HepG2 (cell line): ENCODE measurements around the gene PCNX4. TPM values are rescaled to one million over a fixed set of nuclear protein-coding genes. Genes with fewer than 3 reads are reported as not detected.

Experiments
- IKZF4 ChIP-seq: sonication (generic); formaldehyde crosslinking; IDR thresholded peaks from 2 replicates; pipeline ENCODE4 v1.5.1; 2020; ENCODE audit warnings: borderline replicate concordance, mild to moderate bottlenecking, low read depth, missing genetic modification reagents; ENCODE audit errors: not compliant biosample characterization
- MYC ChIP-seq: sonication (generic); formaldehyde crosslinking; IDR thresholded peaks from 2 replicates; pipeline ENCODE4 v1.9.0; 2021; ENCODE audit warnings: missing genetic modification reagents, borderline replicate concordance
- NFKBIZ ChIP-seq: IDR thresholded peaks from 2 replicates; pipeline ENCODE4 v1.6.1; 2018; ENCODE audit warnings: missing genetic modification reagents, missing compliant biosample characterization
- NR1H2 ChIP-seq: sonication (generic); formaldehyde crosslinking; IDR thresholded peaks from 2 replicates; pipeline ENCODE4 v1.8.1; 2022; ENCODE audit warnings: low read depth, missing genetic modification reagents, borderline replicate concordance
- NR2F2 ChIP-seq: IDR thresholded peaks from 2 replicates; pipeline ENCODE4 v1.6.1; 2012; ENCODE audit warnings: low read depth, inconsistent platforms, borderline replicate concordance
- PAWR ChIP-seq: sonication (generic); formaldehyde crosslinking; IDR thresholded peaks from 2 replicates; pipeline ENCODE4 v1.4.0; 2020; ENCODE audit warnings: missing genetic modification reagents, mild to moderate bottlenecking, borderline replicate concordance
- PHF20 ChIP-seq: sonication (generic); formaldehyde crosslinking; IDR thresholded peaks from 2 replicates; pipeline ENCODE4 v1.5.0; 2020; ENCODE audit warnings: mild to moderate bottlenecking, missing genetic modification reagents
- PPARG ChIP-seq: conservative IDR thresholded peaks from 2 replicates; pipeline ENCODE4 v1.6.1; 2016; ENCODE audit warnings: missing biosample characterization, missing genetic modification reagents
- SNAPC2 ChIP-seq: sonication (generic); formaldehyde crosslinking; IDR thresholded peaks from 2 replicates; pipeline ENCODE4 v1.8.1; 2022; ENCODE audit warnings: mild to moderate bottlenecking, missing genetic modification reagents
- ZHX1 ChIP-seq: sonication (generic); formaldehyde crosslinking; IDR thresholded peaks from 2 replicates; pipeline ENCODE4 v1.8.1; 2022; ENCODE audit warnings: low read depth, mild to moderate bottlenecking, missing genetic modification reagents
- ZNF138 ChIP-seq: sonication (generic); formaldehyde crosslinking; IDR thresholded peaks from 2 replicates; pipeline ENCODE4 v1.5.0; 2020; ENCODE audit warnings: mild to moderate bottlenecking, low read depth, missing genetic modification reagents
- ZNF205 ChIP-seq: IDR thresholded peaks from 2 replicates; pipeline ENCODE4 v1.6.1; 2018; ENCODE audit warnings: missing biosample characterization, missing genetic modification reagents
- ZNF513 ChIP-seq: sonication (generic); formaldehyde crosslinking; conservative IDR thresholded peaks from 2 replicates; pipeline ENCODE4 v1.5.0; 2020; ENCODE audit warnings: missing genetic modification reagents
- ZNF570 ChIP-seq: sonication (generic); formaldehyde crosslinking; IDR thresholded peaks from 2 replicates; pipeline ENCODE4 v1.4.0; 2020; ENCODE audit warnings: mild to moderate bottlenecking, missing genetic modification reagents, borderline replicate concordance
- ZSCAN29 ChIP-seq: sonication (generic); formaldehyde crosslinking; conservative IDR thresholded peaks from 2 replicates; pipeline ENCODE4 v1.4.0; 2020; ENCODE audit warnings: mild to moderate bottlenecking, missing genetic modification reagents
- ZSCAN31 ChIP-seq: sonication (generic); formaldehyde crosslinking; IDR thresholded peaks from 2 replicates; pipeline ENCODE4 v1.5.0; 2020; ENCODE audit warnings: low read depth, mild to moderate bottlenecking, missing genetic modification reagents
- ZZZ3 ChIP-seq: sonication (generic); formaldehyde crosslinking; IDR thresholded peaks from 2 replicates; pipeline ENCODE4 v1.4.0; 2020; ENCODE audit warnings: missing genetic modification reagents, mild to moderate bottlenecking, borderline replicate concordance
- polyA plus RNA-seq, 8 experiments: library from polyadenylated mRNA; depleted of rRNA in 3 of 8; stranded (reverse) in 7 of 8; unstranded in 1 of 8; fragments of >200 nt; fragmentation: Illumina TruSeq in 4 of 8; extraction: Trizol in 4 of 8; gene quantifications; 2 replicates each; pipeline versions ENCODE4 v1.2.1 to v1.2.3, GENCODE V29; 2011 to 2016; ENCODE audit warnings: low read depth in 4 of 8, missing spikeins in 1 of 8, mixed read lengths in 1 of 8; ENCODE audit not compliant: insufficient read depth in 1 of 8
- total RNA-seq, 5 experiments: library from RNA; depleted of rRNA; stranded (reverse); fragments of >200 nt; fragmentation: Illumina TruSeq; extraction: Trizol; gene quantifications; 2 replicates each; pipeline ENCODE4 v1.2.3, GENCODE V29; 2016; ENCODE audit warnings: low read depth in 1 of 5
- TF ChIP-seq, protein P1 (sequence below): sonication (generic); formaldehyde crosslinking; IDR thresholded peaks from 2 replicates; pipeline ENCODE4 v1.4.0; 2020; ENCODE audit warnings: missing genetic modification reagents
- TF ChIP-seq, protein P2 (sequence below): sonication (generic); formaldehyde crosslinking; IDR thresholded peaks from 2 replicates; pipeline ENCODE4 v1.4.0; 2020; ENCODE audit warnings: mild to moderate bottlenecking, low read depth, missing genetic modification reagents

Gene PCNX4
- total and polyA plus RNA-seq, 2 of the 13 experiments (the other 11 are each of a cell fraction or from before 2014, with no cell fraction given), result 28.6 to 43.0 TPM

- TF ChIP-seq, protein P1, sequence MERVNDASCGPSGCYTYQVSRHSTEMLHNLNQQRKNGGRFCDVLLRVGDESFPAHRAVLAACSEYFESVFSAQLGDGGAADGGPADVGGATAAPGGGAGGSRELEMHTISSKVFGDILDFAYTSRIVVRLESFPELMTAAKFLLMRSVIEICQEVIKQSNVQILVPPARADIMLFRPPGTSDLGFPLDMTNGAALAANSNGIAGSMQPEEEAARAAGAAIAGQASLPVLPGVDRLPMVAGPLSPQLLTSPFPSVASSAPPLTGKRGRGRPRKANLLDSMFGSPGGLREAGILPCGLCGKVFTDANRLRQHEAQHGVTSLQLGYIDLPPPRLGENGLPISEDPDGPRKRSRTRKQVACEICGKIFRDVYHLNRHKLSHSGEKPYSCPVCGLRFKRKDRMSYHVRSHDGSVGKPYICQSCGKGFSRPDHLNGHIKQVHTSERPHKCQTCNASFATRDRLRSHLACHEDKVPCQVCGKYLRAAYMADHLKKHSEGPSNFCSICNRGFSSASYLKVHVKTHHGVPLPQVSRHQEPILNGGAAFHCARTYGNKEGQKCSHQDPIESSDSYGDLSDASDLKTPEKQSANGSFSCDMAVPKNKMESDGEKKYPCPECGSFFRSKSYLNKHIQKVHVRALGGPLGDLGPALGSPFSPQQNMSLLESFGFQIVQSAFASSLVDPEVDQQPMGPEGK, result no peak; the same call in 1 of the 2 replicates
- TF ChIP-seq ZSCAN29 (CRISPR knock-in tag) (peak; percentile 92), ZNF570 (CRISPR knock-in tag) (peak; percentile 49; the same call in 1 of the 2 replicates), ZNF205 (CRISPR knock-in tag) (0 out of 2 replicates have a peak, but pooled peaks have one; percentile 76), PHF20 (CRISPR knock-in tag) (peak; percentile 80), NR1H2 (0 out of 2 replicates have a peak, but pooled peaks have one; percentile 87), PAWR (CRISPR knock-in tag) (0 out of 2 replicates have a peak, but pooled peaks have one; percentile 81), ZNF513 (CRISPR knock-in tag) (no peak), ZSCAN31 (CRISPR knock-in tag) (peak; percentile 65; the same call in 1 of the 2 replicates), MYC (CRISPR knock-in tag) (peak; percentile 93; the same call in 1 of the 2 replicates), ZNF138 (CRISPR knock-in tag) (no peak), NFKBIZ (0 out of 2 replicates have a peak, but pooled peaks have one; percentile 85), IKZF4 (CRISPR knock-in tag) (peak; percentile 97), ZZZ3 (CRISPR knock-in tag) (peak; percentile 98; the same call in 1 of the 2 replicates), PPARG (CRISPR knock-in tag) (no peak; the same call in 1 of the 2 replicates), ZHX1 (CRISPR knock-in tag) (peak; percentile 97), SNAPC2 (0 out of 2 replicates have a peak, but pooled peaks have one; percentile 50), NR2F2 (no peak)
- TF ChIP-seq, protein P2, sequence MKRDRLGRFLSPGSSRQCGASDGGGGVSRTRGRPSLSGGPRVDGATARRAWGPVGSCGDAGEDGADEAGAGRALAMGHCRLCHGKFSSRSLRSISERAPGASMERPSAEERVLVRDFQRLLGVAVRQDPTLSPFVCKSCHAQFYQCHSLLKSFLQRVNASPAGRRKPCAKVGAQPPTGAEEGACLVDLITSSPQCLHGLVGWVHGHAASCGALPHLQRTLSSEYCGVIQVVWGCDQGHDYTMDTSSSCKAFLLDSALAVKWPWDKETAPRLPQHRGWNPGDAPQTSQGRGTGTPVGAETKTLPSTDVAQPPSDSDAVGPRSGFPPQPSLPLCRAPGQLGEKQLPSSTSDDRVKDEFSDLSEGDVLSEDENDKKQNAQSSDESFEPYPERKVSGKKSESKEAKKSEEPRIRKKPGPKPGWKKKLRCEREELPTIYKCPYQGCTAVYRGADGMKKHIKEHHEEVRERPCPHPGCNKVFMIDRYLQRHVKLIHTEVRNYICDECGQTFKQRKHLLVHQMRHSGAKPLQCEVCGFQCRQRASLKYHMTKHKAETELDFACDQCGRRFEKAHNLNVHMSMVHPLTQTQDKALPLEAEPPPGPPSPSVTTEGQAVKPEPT, result peak; percentile 95
These were observed at the start of gene PCNX4 (continued) for GRCh38 chr14:60091550-60092525.
